HG03571 (cell line): ENCODE results near the gene MAGEH1.

Experiments used
- ATAC-seq: cut with Tn5 transposase; IDR thresholded peaks from one replicate; pipeline ENCODE4 v1.9.1; 2021; ENCODE audit not compliant: unreplicated experiment

MAGEH1 gene

DNA sequence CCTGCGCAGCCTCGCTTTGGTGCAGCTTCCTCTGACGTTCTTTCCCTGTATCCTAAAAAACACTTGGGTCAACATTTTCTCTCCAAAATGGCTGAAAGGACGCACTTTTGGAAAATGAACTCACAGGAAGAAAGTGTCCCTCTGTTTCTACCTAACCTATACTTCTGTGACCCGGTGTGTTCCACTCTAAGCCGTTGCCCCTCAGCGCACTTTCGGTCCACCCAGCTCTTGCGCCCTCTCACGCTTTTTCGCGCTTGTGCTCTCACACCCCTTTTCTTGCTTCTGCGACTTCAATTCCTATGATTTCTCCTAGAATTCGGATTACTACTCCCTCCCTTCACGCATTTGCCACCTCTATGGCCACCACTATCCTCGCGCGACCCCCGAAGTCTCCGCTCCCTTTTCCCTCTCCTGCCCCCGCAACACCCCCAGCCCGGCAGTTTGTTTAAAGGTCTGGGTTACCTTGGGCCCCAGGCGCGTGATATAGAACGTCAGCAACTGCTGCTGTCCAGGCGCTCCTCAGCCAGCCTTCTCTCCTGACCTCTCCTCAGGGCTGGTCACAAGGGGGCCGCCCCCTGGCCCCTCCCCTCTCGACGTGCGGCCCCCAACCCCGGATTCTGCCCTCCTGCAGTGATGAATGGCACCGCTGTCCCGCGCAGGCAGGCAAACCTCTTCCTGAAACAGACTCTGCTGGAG lies 37.5 kb downstream of the MAGEH1 start, which contains the start of gene USP51:
USP51 (minus strand) TSS at position 535 of the 696 bp plus-strand sequence. CDS start 909 bp downstream, outside the sequence.
- ATAC-seq: peak; percentile 49

DNA sequence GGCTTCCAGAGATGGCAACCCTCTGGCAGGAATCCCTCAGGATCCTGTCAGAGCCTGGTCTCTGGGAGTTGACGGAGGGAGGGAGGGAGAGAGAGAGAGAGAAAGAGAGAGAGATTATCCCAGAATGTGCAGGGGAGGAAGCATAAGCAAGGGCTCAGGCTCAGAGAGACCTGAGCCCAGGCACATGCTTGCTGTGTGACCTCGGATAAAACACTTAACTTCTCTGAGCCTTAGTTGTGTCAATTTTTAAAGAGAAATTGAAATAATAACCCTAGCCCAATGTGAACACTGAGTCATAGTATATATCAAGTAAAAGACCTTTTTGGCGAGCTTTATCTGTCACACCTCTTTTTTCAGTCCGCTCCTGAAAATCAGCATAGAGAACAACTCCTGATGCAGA lies 38.2 kb downstream of the MAGEH1 start:
- ATAC-seq: no peak

DNA sequence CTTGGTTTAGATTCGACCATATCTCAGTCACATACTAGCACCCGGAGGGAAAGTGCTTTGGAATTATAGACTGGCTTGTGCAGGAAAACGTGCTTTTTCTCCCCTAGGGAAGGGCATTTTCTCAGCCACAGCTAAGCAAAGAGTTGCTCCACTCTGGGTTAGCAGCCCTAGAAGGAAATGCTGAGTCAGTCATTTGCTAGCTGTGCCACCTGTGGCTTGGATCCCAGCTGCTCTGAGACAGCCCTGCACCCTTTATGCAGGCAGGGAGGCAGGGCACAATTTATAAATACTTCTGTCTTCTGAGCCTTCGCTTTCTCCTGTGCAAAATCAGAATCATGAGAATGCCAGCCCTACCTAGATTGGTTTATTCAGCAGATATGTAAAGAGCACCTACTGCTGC lies 39.0 kb downstream of the MAGEH1 start:
- no peak for ATAC-seq
